ENCODE data around the gene IL1R2.

GRCh38 chr2:102059151-102059550 is 67.4 kb downstream of the IL1R2 start:
- TF ChIP-seq EZH2phosphoT487 (IDR thresholded peaks at IDR 0.05; ENCODE audit: low read depth) (no peak), CTCF (IDR thresholded peaks at IDR 0.05; ENCODE audit: low read depth, low read length) (no peak)
